ENCODE results near the gene PCBD2. TPM values are rescaled to one million over a fixed set of nuclear protein-coding genes. Genes with fewer than 3 reads are reported as not detected.

Gene PCBD2
- total RNA-seq, 1 donor from 2014 or later: 18.8 TPM

- Mint-ChIP-seq H3K27ac (no peak overlapping the region), H3K9me3 (ENCODE audit: low read depth) (no peaks in the 10 kb centered on the region), H3K4me3 (ENCODE audit: low read depth) (no peak overlapping the region), H3K36me3 (ENCODE audit: insufficient read depth) (no peaks in the 10 kb centered on the region), H3K27me3 (peaks cover 17% of the 10 kb centered on the region), H3K4me1 (ENCODE audit: low read depth) (peaks cover 7% of the 10 kb centered on the region)
- no peak for DNase-seq (ENCODE audit: low spot score, unreplicated experiment)
- TF ChIP-seq CTCF (IDR thresholded peaks at IDR 0.05; ENCODE audit: unreplicated experiment): peak; percentile 39
Measured at GRCh38 chr5:135010502-135011354, 105.8 kb downstream of the PCBD2 start.

- no peaks in the 10 kb centered on the region for H3K36me3 Mint-ChIP-seq (ENCODE audit: insufficient read depth)
- H3K4me1 Mint-ChIP-seq (ENCODE audit: low read depth): peaks cover 7% of the 10 kb centered on the region
- DNase-seq (ENCODE audit: low spot score, unreplicated experiment): no peak
- peak overlapping the region; percentile 42 for H3K27ac Mint-ChIP-seq
- H3K9me3 Mint-ChIP-seq (ENCODE audit: low read depth): no peaks in the 10 kb centered on the region
- TF ChIP-seq CTCF (IDR thresholded peaks at IDR 0.05; ENCODE audit: unreplicated experiment): no peak
- H3K27me3 Mint-ChIP-seq: peaks cover 17% of the 10 kb centered on the region
- H3K4me3 Mint-ChIP-seq (ENCODE audit: low read depth): no peak overlapping the region
Measured at GRCh38 chr5:135011355-135012032, 106.6 kb downstream of the PCBD2 start.

GRCh38 chr5:135012033-135012588 lies 107.2 kb downstream of the PCBD2 start:
- no peak for DNase-seq (ENCODE audit: low spot score, unreplicated experiment)

More at GRCh38 chr5:135012033-135012588, 107.2 kb downstream of the PCBD2 start:
- Mint-ChIP-seq H3K4me3 (ENCODE audit: low read depth) (no peak overlapping the region), H3K27me3 (peaks cover 17% of the 10 kb centered on the region), H3K9me3 (ENCODE audit: low read depth) (no peaks in the 10 kb centered on the region), H3K27ac (no peak overlapping the region), H3K4me1 (ENCODE audit: low read depth) (peaks cover 7% of the 10 kb centered on the region), H3K36me3 (ENCODE audit: insufficient read depth) (no peaks in the 10 kb centered on the region)
- TF ChIP-seq CTCF (IDR thresholded peaks at IDR 0.05; ENCODE audit: unreplicated experiment): no peak

Small RNA genes within 50 kb of the gene (microRNA-seq; reads per million reads assigned to microRNA genes)
- gene MIR4461 (ENCODE audit: borderline number of aligned reads, unreplicated experiment): not detected

Other genes starting within 250 kb of the PCBD2 start
- 40.8 and 45.3 TPM in 2 replicates for gene CAMLG, start 166.6 kb upstream of the PCBD2 start, total RNA-seq
- 72.3 and 73.2 TPM in 2 replicates for gene DDX46, start 146.4 kb upstream of the PCBD2 start, total RNA-seq
- 59.2 and 62.2 TPM in 2 replicates for gene C5orf24, start 59.2 kb upstream of the PCBD2 start, total RNA-seq
- 43.9 and 46.5 TPM in 2 replicates for gene TXNDC15, start 30.8 kb upstream of the PCBD2 start, total RNA-seq
- gene CATSPER3, start 62.8 kb downstream of the PCBD2 start, total RNA-seq: 1.3 and 1.4 TPM in 2 replicates
- 12.5 and 16.2 TPM in 2 replicates for gene PITX1, start 129.1 kb downstream of the PCBD2 start, total RNA-seq

Measured in progenitor cell of endocrine pancreas (in vitro differentiated cells).